Measurements from ENCODE around the gene FGF4.

The FGF4 gene

GRCh38 chr11:69814411-69814810, 39.3 kb upstream of the FGF4 start:
- no peak for DNase-seq (ENCODE audit: insufficient read length, low spot score)
- no peak for TF ChIP-seq CTCF (IDR thresholded peaks at IDR 0.05; ENCODE audit: insufficient read depth, missing control alignments)
- FAIRE-seq, result no peak

- no peak for FAIRE-seq
- TF ChIP-seq CTCF (IDR thresholded peaks at IDR 0.05; ENCODE audit: insufficient read depth, missing control alignments), result no peak
- DNase-seq (ENCODE audit: insufficient read length, low spot score), result no peak
Observed at GRCh38 chr11:69813839-69814238, 38.7 kb upstream of the FGF4 start.

GRCh38 chr11:69812946-69813345, 37.8 kb upstream of the FGF4 start:
- DNase-seq (ENCODE audit: insufficient read length, low spot score) (no peak), FAIRE-seq (no peak)
- TF ChIP-seq CTCF (IDR thresholded peaks at IDR 0.05; ENCODE audit: insufficient read depth, missing control alignments), result no peak

GRCh38 chr11:69812256-69812655, 37.1 kb upstream of the FGF4 start:
- no peak for TF ChIP-seq CTCF (IDR thresholded peaks at IDR 0.05; ENCODE audit: insufficient read depth, missing control alignments)

GRCh38 chr11:69811431-69811830, 36.3 kb upstream of the FGF4 start:
- FAIRE-seq, result no peak
- no peak for TF ChIP-seq CTCF (IDR thresholded peaks at IDR 0.05; ENCODE audit: insufficient read depth, missing control alignments)
- no peak for DNase-seq (ENCODE audit: insufficient read length, low spot score)

More at GRCh38 chr11:69812256-69812655, 37.1 kb upstream of the FGF4 start:
- FAIRE-seq (no peak), DNase-seq (ENCODE audit: insufficient read length, low spot score) (no peak)

- TF ChIP-seq CTCF (IDR thresholded peaks at IDR 0.05; ENCODE audit: insufficient read depth, missing control alignments), result no peak
- DNase-seq (ENCODE audit: insufficient read length, low spot score), result no peak
- FAIRE-seq, result no peak
Observed at GRCh38 chr11:69810289-69811118, 35.4 kb upstream of the FGF4 start.

GRCh38 chr11:69808667-69809086, 33.5 kb upstream of the FGF4 start:
- TF ChIP-seq CTCF (IDR thresholded peaks at IDR 0.05; ENCODE audit: insufficient read depth, missing control alignments), result no peak
- no peak for FAIRE-seq
- no peak for DNase-seq (ENCODE audit: insufficient read length, low spot score)
